A673 (cell line): ENCODE data around the gene OBP2B. TPM values are rescaled to one million over a fixed set of nuclear protein-coding genes. Genes with fewer than 3 reads are reported as not detected.

Source experiments
- BruUV-seq: library from RNA; stranded (reverse); fragments of 400-500 nt; replicated peaks from 2 replicates; lab custom pipeline; 2021; lab: Mats Ljungman, UMichigan
- CTCF ChIA-PET: fragments of 300-600 bp; sonication (Branson Sonifier 250); formaldehyde crosslinking; loops from one replicate; lab custom pipeline; 2022; ENCODE audit warnings: antibody characterized with exemption; lab: Charles Lee
- POLR2A ChIA-PET: fragments of 300-600 bp; sonication (Branson Sonifier 250); formaldehyde crosslinking; loops from one replicate; lab custom pipeline; 2022; ENCODE audit warnings: antibody characterized with exemption; ENCODE audit not compliant: low non-redundant PET; lab: Charles Lee
- DNase-seq: peaks from one replicate; pipeline ENCODE4 v3.0.0-alpha.2; 2015; ENCODE audit warnings: low spot score
- H3K27ac ChIP-seq: fragments of 200-600 bp; sonication (generic); 2 replicates; pipeline ENCODE4 v1.5.1; 2016; ENCODE audit warnings: mixed run types, low read depth, mild to moderate bottlenecking, mixed read lengths, antibody characterized with exemption, low read length; ENCODE audit not compliant: poor library complexity, severe bottlenecking
- H3K27me3 ChIP-seq: fragments of 200-600 bp; sonication (generic); replicated peaks from 2 replicates; pipeline ENCODE4 v1.6.1; 2017; ENCODE audit warnings: mixed run types, low read depth, mild to moderate bottlenecking, mixed read lengths, antibody characterized with exemption, low read length; ENCODE audit not compliant: insufficient read depth, poor library complexity
- H3K36me3 ChIP-seq: fragments of 200-600 bp; sonication (generic); 2 replicates; pipeline ENCODE4 v1.6.1; 2016; ENCODE audit warnings: mixed run types, mild to moderate bottlenecking, mixed read lengths, antibody characterized with exemption, low read length; ENCODE audit not compliant: insufficient read depth, poor library complexity, severe bottlenecking
- H3K4me1 ChIP-seq: fragments of 200-600 bp; sonication (generic); 2 replicates; pipeline ENCODE4 v1.6.1; 2017; ENCODE audit warnings: mixed run types, mild to moderate bottlenecking, mixed read lengths, antibody characterized with exemption, low read length; ENCODE audit not compliant: insufficient read depth, poor library complexity, severe bottlenecking
- H3K4me3 ChIP-seq: fragments of 200-600 bp; sonication (generic); 2 replicates; pipeline ENCODE4 v1.5.1; 2016; ENCODE audit warnings: low read depth, mixed run types, mild to moderate bottlenecking, mixed read lengths, low read length; ENCODE audit not compliant: poor library complexity, severe bottlenecking
- H3K9me3 ChIP-seq: fragments of 200-600 bp; sonication (generic); 2 replicates; pipeline ENCODE4 v1.6.1; 2016; ENCODE audit warnings: mixed run types, low read depth, mild to moderate bottlenecking, mixed read lengths, antibody characterized with exemption, low read length; ENCODE audit not compliant: poor library complexity, severe bottlenecking
- CTCF ChIP-seq: fragments of 300-800, 200-600 bp; sonication (generic); conservative IDR thresholded peaks from 2 replicates; pipeline ENCODE4 v1.5.1; 2017; ENCODE audit warnings: low read depth, mild to moderate bottlenecking, antibody characterized with exemption, low read length, moderate library complexity, mixed read lengths
- EZH2 ChIP-seq: fragments of 200-600 bp; sonication (generic); IDR thresholded peaks from 2 replicates; pipeline ENCODE4 v1.6.1; 2017; ENCODE audit warnings: borderline replicate concordance, low read depth, mild to moderate bottlenecking, mixed read lengths, antibody characterized with exemption, low read length; ENCODE audit not compliant: poor library complexity, severe bottlenecking
- intact Hi-C: fragments of 100-400 bp; cut with micrococcal nuclease; formaldehyde crosslinking; loops from one replicate; pipeline ENCODE4 v1.10.0; 2022; ENCODE audit not compliant: unreplicated experiment
- total RNA-seq: library from RNA; stranded (reverse); gene quantifications from 2 replicates; pipeline ENCODE4 v1.2.3, GENCODE V29; 2021

OBP2B gene
- total RNA-seq, 1 experiment from 2014 or later: not detected

GRCh38 chr9:133161547-133161950 lies 47.5 kb downstream of the OBP2B start:
- no TSS peak for BruUV-seq
- Histone ChIP-seq H3K4me3 (no peak overlapping the region), H3K27me3 (no peaks in the 10 kb centered on the region), H3K36me3 (no peaks in the 10 kb centered on the region), H3K9me3 (no peaks in the 10 kb centered on the region), H3K27ac (no peak overlapping the region), H3K4me1 (no peaks in the 10 kb centered on the region)
- intact Hi-C loops: no loop called here
- CTCF ChIA-PET: interaction anchor here (0.6 kb wide), 1 partner anchor 27 kb away, joined by 8 read pairs; no protein-coding TSS in a partner anchor
- DNase-seq: no peak
- TF ChIP-seq EZH2: no peak
- TF ChIP-seq CTCF: no peak
- POLR2A ChIA-PET: no interaction called here

GRCh38 chr9:133160742-133161546 lies 48.1 kb downstream of the OBP2B start:
- CTCF ChIA-PET: interaction anchor here (0.6 to 0.7 kb wide), 2 partner anchors 11 to 28 kb away, joined by 7 to 8 read pairs; no protein-coding TSS in a partner anchor
- Histone ChIP-seq H3K4me3 (no peak overlapping the region), H3K4me1 (no peaks in the 10 kb centered on the region), H3K36me3 (no peaks in the 10 kb centered on the region), H3K27ac (no peak overlapping the region), H3K27me3 (no peaks in the 10 kb centered on the region), H3K9me3 (no peaks in the 10 kb centered on the region)
- peak; percentile 62 for DNase-seq
- TF ChIP-seq CTCF: peak; percentile 68
- TF ChIP-seq EZH2: no peak
- intact Hi-C loops: no loop called here
- BruUV-seq: no TSS peak
- POLR2A ChIA-PET: no interaction called here

GRCh38 chr9:133158695-133159094 lies 50.4 kb downstream of the OBP2B start:
- Histone ChIP-seq H3K36me3 (no peaks in the 10 kb centered on the region), H3K27ac (no peak overlapping the region), H3K4me3 (no peak overlapping the region), H3K4me1 (no peaks in the 10 kb centered on the region), H3K9me3 (no peaks in the 10 kb centered on the region), H3K27me3 (no peaks in the 10 kb centered on the region)
- ChIA-PET POLR2A (no interaction called here), CTCF (no interaction called here)
- no peak for DNase-seq
- TF ChIP-seq EZH2 (no peak), CTCF (no peak)
- intact Hi-C loops: no loop called here
- no TSS peak for BruUV-seq

Other genes starting within 250 kb of the OBP2B start
- not detected in 2 replicates for gene GFI1B, start 230.6 kb downstream of the OBP2B start, total RNA-seq
- gene GTF3C5, start 178.3 kb downstream of the OBP2B start, total RNA-seq: 98.1 and 99.9 TPM in 2 replicates
- 2.8 and 3.4 TPM in 2 replicates for gene CEL, start 147.3 kb downstream of the OBP2B start, total RNA-seq
- 40.1 and 42.3 TPM in 2 replicates for gene RALGDS, start 88.0 kb downstream of the OBP2B start, total RNA-seq
- 1.8 and 2.6 TPM in 2 replicates for gene GBGT1, start 45.3 kb downstream of the OBP2B start, total RNA-seq
- not detected in 2 replicates for gene ABO, start 66.0 kb upstream of the OBP2B start, total RNA-seq
- gene SURF6, start 126.9 kb upstream of the OBP2B start, total RNA-seq: 34.7 and 36.6 TPM in 2 replicates
- gene MED22, start 138.9 kb upstream of the OBP2B start, total RNA-seq: 46.2 and 49.6 TPM in 2 replicates
- gene RPL7A, start 139.0 kb upstream of the OBP2B start, total RNA-seq: 1,920 and 1,940 TPM in 2 replicates
- gene SURF1, start 147.2 kb upstream of the OBP2B start, total RNA-seq: 41.6 and 53.3 TPM in 2 replicates
- gene SURF2, start 147.3 kb upstream of the OBP2B start, total RNA-seq: 35.0 and 42.0 TPM in 2 replicates
- 201 and 214 TPM in 2 replicates for gene SURF4, start 166.8 kb upstream of the OBP2B start, total RNA-seq
- gene STKLD1, start 167.1 kb upstream of the OBP2B start, total RNA-seq: 0.52 and 1.5 TPM in 2 replicates
- gene REXO4, start 208.8 kb upstream of the OBP2B start, total RNA-seq: 32.0 and 35.9 TPM in 2 replicates
- 1.3 and 3.1 TPM in 2 replicates for gene ADAMTS13, start 213.1 kb upstream of the OBP2B start, total RNA-seq